PFSK-1 (cell line): ENCODE results near the gene ZNF414.

Experiments used
- FOXP2 ChIP-seq: optimal IDR thresholded peaks from 2 replicates; pipeline ENCODE3; 2011; ENCODE audit warnings: borderline replicate concordance, control low read depth, inconsistent platforms; ENCODE audit not compliant: insufficient read depth; ENCODE audit errors: extremely low read length, extremely low read depth
- POLR2AphosphoS5 ChIP-seq: IDR thresholded peaks from 2 replicates; pipeline ENCODE4 v1.6.1; 2012; ENCODE audit warnings: low read depth, mild to moderate bottlenecking, control low read depth, low read length, moderate library complexity
- REST ChIP-seq, 2 experiments: IDR thresholded peaks; 2 replicates each; pipeline versions ENCODE4 v1.6.1 to v1.8.0; 2011 to 2012; ENCODE audit warnings: low read depth in 2 of 2, low read length in 2 of 2, control low read depth in 1 of 2, inconsistent platforms in 1 of 2, mild to moderate bottlenecking in 1 of 2, moderate library complexity in 1 of 2; ENCODE audit not compliant: insufficient read depth in 1 of 2
- SIN3A ChIP-seq: IDR thresholded peaks from 2 replicates; pipeline ENCODE4 v1.6.1; 2012; ENCODE audit warnings: mild to moderate bottlenecking, low read length, moderate library complexity, borderline replicate concordance; ENCODE audit not compliant: insufficient read depth
- TAF1 ChIP-seq: IDR thresholded peaks from 2 replicates; pipeline ENCODE4 v1.6.1; 2012; ENCODE audit warnings: low read length, control low read depth, borderline replicate concordance; ENCODE audit not compliant: insufficient read depth

ZNF414 gene

DNA sequence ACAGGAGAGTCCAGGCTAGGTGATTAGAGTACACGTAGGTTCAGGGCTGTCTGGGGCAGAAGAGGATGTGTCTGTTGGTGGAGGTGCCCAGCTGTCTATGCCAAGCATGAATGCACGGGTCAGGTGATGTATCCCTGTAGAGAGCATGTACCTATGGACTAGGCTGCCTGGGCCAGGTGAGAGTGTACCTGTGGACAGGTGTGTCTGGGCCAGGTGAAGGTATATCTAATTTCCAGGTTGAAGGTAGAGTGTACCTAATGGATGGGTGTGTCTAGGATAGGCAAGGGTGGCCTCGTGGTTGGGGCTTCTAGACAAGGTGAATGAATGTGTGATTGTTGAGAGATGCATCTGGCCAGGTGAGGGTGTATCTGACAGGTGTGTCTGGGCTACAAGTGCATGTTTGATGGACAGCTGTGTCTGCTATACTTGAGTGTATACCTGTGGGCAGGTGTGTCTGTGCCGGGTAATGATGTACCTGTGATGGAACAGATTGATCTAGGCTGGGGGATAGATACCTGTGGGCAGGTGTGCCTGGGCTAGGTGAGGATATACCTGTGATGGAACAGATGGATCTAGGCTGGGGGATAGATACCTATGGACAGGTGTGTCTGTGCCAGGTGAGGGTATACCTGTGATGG, 15.5 kb upstream of the ZNF414 start:
- TF ChIP-seq REST (IDR thresholded peaks at IDR 0.05; ENCODE audit: insufficient read depth in 1 of 2, low read depth in 2 of 2, low read length in 2 of 2): no peak
- TF ChIP-seq POLR2AphosphoS5: no peak
- TF ChIP-seq FOXP2: no peak
- no peak for TF ChIP-seq SIN3A
- TF ChIP-seq TAF1: no peak

DNA sequence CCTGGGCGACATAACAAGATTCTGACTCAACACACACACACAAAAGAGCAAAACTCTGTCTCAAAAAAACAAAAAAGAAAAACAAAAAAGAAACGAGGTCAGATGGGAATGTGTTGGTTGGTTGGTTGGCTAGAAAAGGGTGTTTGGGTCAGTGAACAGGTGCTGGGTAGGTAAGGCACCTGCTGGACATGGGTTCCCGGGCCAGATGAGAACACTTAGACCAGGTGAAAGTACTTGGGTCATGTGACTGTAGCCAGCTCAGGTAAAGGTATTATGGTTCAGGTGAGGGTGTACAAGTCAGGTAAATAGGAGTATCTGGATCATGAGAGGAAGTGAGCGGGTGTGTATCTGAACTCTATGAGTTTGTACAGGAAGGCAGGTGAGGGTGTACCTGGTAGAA, 14.5 kb upstream of the ZNF414 start:
- no peak for TF ChIP-seq SIN3A
- no peak for TF ChIP-seq REST (IDR thresholded peaks at IDR 0.05; ENCODE audit: insufficient read depth in 1 of 2, low read depth in 2 of 2, low read length in 2 of 2)
- TF ChIP-seq POLR2AphosphoS5: no peak
- no peak for TF ChIP-seq FOXP2
- TF ChIP-seq TAF1: no peak

DNA sequence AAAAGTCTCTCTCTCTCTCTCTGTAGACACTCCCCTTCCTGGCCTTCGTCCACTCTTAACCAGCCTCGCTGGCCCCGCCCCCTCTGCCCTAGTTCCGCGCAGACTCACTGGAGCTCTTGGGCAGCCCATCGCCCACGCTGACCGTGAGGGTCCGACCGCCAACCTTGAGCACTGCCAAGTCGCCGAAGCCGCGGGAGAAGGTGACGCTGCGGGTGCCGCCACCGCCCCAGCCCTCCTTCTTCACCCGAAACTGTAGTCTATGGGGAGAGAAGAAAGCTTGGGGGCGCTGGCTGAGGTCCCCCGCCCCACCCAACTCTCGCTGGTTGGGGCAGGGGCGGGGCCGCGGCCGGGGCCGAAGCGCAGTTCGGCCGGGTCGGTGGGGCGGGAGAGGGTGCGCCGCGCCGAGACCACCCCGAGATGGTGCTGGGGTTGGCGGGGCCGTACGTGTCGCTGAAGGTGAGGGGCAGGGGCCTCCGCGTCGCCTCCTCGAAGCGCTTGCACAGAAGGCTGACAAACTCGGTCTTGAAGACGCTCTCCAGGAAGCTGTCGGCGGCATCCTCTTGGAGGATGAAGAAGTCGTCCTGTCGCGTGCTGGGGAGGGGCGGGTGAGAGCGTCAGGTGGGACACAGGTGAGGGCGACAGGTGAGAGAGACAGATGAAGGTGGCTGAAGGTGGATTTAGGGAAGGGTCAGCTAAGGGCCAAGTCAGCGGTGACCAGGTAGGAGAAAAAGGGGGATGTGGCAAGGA, 12.6 kb upstream of the ZNF414 start:
- TF ChIP-seq TAF1 (peak; percentile 58; the same call in 1 of the 2 replicates), FOXP2 (peak; percentile 9), SIN3A (no peak; the same call in 1 of the 2 replicates), REST (IDR thresholded peaks at IDR 0.05; ENCODE audit: insufficient read depth in 1 of 2, low read depth in 2 of 2, low read length in 2 of 2) (no peak), POLR2AphosphoS5 (peak; percentile 87)

DNA sequence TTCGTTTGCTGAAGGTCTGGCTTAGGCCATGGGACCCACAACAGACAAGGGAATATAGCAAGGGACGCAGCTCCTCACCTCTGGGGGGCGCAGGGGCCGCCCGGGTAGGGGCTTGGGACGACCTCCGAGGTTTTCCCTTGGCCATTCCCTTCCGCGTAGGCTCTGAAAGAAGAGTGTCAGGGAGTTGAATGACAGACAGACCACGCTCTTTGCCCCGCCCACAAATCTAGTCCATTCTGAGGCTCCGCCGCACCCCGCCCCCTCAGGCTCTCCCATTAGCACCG, 11.4 kb upstream of the ZNF414 start:
- TF ChIP-seq FOXP2: no peak
- no peak; the same call in none of the 2 replicates for TF ChIP-seq POLR2AphosphoS5
- no peak for TF ChIP-seq REST (IDR thresholded peaks at IDR 0.05; ENCODE audit: insufficient read depth in 1 of 2, low read depth in 2 of 2, low read length in 2 of 2)
